ENCODE results near the gene IL17RC.

DNA sequence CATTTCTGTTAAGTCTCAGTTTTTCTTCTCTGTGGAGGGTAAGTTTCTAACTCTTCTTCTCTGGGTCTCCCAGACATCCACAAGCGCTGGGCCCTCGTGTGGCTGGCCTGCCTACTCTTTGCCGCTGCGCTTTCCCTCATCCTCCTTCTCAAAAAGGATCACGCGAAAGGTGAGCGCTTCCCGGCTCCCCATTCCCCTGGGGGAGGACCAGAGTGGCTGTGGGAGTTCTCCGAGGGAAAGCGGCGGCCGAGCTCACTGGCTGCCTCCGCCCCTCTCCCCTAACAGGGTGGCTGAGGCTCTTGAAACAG, 15.6 kb downstream of the IL17RC start:
- TF ChIP-seq, protein P1, sequence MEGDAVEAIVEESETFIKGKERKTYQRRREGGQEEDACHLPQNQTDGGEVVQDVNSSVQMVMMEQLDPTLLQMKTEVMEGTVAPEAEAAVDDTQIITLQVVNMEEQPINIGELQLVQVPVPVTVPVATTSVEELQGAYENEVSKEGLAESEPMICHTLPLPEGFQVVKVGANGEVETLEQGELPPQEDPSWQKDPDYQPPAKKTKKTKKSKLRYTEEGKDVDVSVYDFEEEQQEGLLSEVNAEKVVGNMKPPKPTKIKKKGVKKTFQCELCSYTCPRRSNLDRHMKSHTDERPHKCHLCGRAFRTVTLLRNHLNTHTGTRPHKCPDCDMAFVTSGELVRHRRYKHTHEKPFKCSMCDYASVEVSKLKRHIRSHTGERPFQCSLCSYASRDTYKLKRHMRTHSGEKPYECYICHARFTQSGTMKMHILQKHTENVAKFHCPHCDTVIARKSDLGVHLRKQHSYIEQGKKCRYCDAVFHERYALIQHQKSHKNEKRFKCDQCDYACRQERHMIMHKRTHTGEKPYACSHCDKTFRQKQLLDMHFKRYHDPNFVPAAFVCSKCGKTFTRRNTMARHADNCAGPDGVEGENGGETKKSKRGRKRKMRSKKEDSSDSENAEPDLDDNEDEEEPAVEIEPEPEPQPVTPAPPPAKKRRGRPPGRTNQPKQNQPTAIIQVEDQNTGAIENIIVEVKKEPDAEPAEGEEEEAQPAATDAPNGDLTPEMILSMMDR (IDR thresholded peaks at IDR 0.05) = no peak
- TF ChIP-seq POLR2A (IDR thresholded peaks at IDR 0.05) = no peak
- TF ChIP-seq EP300 (IDR thresholded peaks at IDR 0.05; ENCODE audit: low read depth) = no peak

Data from transverse colon (tissue), 3 donors.